Natural killer cell (primary cell): ENCODE data around the gene CXCR3. TPM values are rescaled to one million over a fixed set of nuclear protein-coding genes. Genes with fewer than 3 reads are reported as not detected.

Source experiments
- ATAC-seq, 3 donors: fragments of 150-1000 bp in 2 of 3; fragments of 200-7000 bp in 1 of 3; cut with Tn5 transposase; 1 replicate in 1 of 3; 2 replicates in 2 of 3; pipeline ENCODE4 v1.10.0; 2021; ENCODE audit warnings: mild to moderate bottlenecking in 2 of 3, moderate library complexity in 2 of 3
- DNase-seq, 2 donors: peaks; one replicate each; pipeline versions ENCODE4 v3.0.0 to v3.0.0-alpha.2; 2013 to 2021; ENCODE audit warnings: mixed read lengths in 1 of 2
- H3K27ac ChIP-seq: one replicate; pipeline ENCODE4 v1.5.1; 2013; ENCODE audit warnings: mild to moderate bottlenecking, low read length
- H3K27me3 ChIP-seq: one replicate; pipeline ENCODE4 v1.6.1; 2013; ENCODE audit warnings: low read length; ENCODE audit not compliant: control insufficient read depth, insufficient read depth
- H3K36me3 ChIP-seq: one replicate; pipeline ENCODE4 v1.6.1; 2013; ENCODE audit warnings: low read length; ENCODE audit not compliant: control insufficient read depth, insufficient read depth
- H3K4me1 ChIP-seq: one replicate; pipeline ENCODE4 v1.6.1; 2013; ENCODE audit warnings: low read length; ENCODE audit not compliant: control insufficient read depth, insufficient read depth
- H3K4me3 ChIP-seq: one replicate; pipeline ENCODE4 v1.5.1; 2013; ENCODE audit warnings: low read length
- H3K9me3 ChIP-seq: one replicate; pipeline ENCODE4 v1.6.1; 2013; ENCODE audit warnings: low read length; ENCODE audit not compliant: control insufficient read depth, insufficient read depth
- H3K27ac Mint-ChIP-seq, 2 donors: one replicate each; pipeline ENCODE4 v1.8.0; 2022; ENCODE audit warnings: mild to moderate bottlenecking in 2 of 2, mixed read lengths in 2 of 2, moderate library complexity in 1 of 2
- H3K27me3 Mint-ChIP-seq, 2 donors: one replicate each; pipeline ENCODE4 v1.8.0; 2022; ENCODE audit warnings: low read depth in 2 of 2, mixed read lengths in 2 of 2
- H3K36me3 Mint-ChIP-seq: one replicate; pipeline ENCODE4 v1.8.0; 2022; ENCODE audit warnings: mixed read lengths
- H3K4me1 Mint-ChIP-seq, 2 donors: one replicate each; pipeline ENCODE4 v1.8.0; 2022; ENCODE audit warnings: mixed read lengths in 2 of 2
- H3K4me3 Mint-ChIP-seq: one replicate; pipeline ENCODE4 v1.8.0; 2022; ENCODE audit warnings: mild to moderate bottlenecking, moderate library complexity, mixed read lengths
- H3K9me3 Mint-ChIP-seq, 2 donors: one replicate each; pipeline ENCODE4 v1.8.0; 2022; ENCODE audit warnings: mixed read lengths in 2 of 2
- WGBS: methylation state at CpG from one replicate; pipeline ENCODE4 v1.1.7; 2013; ENCODE audit warnings: missing lambda C conversion rate; ENCODE audit not compliant: insufficient coverage; 5-methylcytosine and 5-hydroxymethylcytosine counted together
- intact Hi-C: fragments of 100-400 bp; cut with micrococcal nuclease; formaldehyde crosslinking; loops from one replicate; pipeline ENCODE4 v1.14.2; 2022
- total RNA-seq, 4 donors: library from RNA; stranded (reverse); fragments of 120-200 nt in 1 of 4; gene quantifications; one replicate each; pipeline versions ENCODE4 v1.2.3 to v1.2.4, GENCODE V29; 2013 to 2022
- TF ChIP-seq, protein P1 (sequence below): fragments of 200-600 bp; IDR thresholded peaks from one replicate; pipeline ENCODE4 v1.8.0; 2022; ENCODE audit warnings: antibody characterized with exemption

The CXCR3 gene
- total RNA-seq, 3 donors from 2014 or later (not counting 1 experiment from before 2014, with no cell fraction given), result 8.7 to 15.9 (median 13.7) TPM

DNA sequence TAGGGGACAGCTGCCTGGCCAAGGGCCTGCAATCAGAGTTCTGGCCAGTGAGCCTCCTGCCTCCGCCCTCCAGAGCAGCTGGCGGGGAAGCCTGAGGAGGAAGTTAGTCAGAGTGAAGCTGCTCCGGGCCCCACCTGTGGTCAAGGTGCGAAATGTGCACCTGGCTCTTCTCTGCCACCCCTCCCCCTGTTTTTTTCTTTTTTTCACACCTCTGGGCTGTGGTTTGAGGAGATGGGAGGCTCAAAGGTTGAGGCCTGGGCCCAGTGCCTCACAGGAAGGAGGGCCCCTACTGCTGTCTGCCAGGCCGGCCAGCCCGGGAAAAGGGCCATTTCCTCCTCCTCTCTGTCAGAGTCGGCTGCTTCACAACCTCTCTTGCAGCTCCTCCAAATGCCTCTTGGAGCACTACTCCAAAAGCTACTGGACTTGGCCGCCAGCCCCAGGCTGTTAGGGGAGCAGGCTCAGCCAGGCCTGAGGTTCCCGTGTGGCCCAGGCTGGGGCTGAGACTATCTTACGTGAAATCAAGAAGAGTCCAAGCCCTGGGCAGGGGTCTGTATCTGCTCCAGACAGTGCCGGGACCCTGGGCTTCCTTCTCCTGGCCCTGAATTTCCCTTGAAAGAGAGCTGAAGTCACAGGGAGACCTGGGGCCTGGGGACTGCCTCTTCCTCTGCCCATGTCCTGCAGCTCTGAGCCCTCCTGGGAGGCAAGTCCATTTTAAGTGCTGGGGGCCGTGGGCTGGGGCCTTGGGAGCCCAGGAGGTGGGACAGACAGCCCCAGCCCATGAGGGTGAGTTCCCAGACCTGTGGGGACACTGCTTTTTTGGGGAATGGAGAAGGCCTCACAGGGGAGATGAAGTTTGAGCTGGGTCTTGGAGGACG, 4.5 kb upstream of the CXCR3 start:
- 14% methylated on average over 11 of the region's 13 CpGs for WGBS
- TF ChIP-seq, protein P1, sequence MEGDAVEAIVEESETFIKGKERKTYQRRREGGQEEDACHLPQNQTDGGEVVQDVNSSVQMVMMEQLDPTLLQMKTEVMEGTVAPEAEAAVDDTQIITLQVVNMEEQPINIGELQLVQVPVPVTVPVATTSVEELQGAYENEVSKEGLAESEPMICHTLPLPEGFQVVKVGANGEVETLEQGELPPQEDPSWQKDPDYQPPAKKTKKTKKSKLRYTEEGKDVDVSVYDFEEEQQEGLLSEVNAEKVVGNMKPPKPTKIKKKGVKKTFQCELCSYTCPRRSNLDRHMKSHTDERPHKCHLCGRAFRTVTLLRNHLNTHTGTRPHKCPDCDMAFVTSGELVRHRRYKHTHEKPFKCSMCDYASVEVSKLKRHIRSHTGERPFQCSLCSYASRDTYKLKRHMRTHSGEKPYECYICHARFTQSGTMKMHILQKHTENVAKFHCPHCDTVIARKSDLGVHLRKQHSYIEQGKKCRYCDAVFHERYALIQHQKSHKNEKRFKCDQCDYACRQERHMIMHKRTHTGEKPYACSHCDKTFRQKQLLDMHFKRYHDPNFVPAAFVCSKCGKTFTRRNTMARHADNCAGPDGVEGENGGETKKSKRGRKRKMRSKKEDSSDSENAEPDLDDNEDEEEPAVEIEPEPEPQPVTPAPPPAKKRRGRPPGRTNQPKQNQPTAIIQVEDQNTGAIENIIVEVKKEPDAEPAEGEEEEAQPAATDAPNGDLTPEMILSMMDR, result no peak
- Mint-ChIP-seq H3K4me3 (peak overlapping the region; percentile 83), H3K36me3 (no peaks in the 10 kb centered on the region), H3K4me1 (peaks cover 53 to 68% of the 10 kb centered on the region in 2 donors), H3K27ac (peak overlapping the region; percentile 91 to 93), H3K9me3 (no peaks in the 10 kb centered on the region), H3K27me3 (no peaks in the 10 kb centered on the region)
- ATAC-seq (peak; percentile 51 to 71 (median 63)), DNase-seq (peak; percentile 46 to 85)
- intact Hi-C loops, result loop anchor here (2.0 to 5.0 kb wide), 3 partner anchors 16 to 479 kb away; no protein-coding TSS in a partner anchor
- Histone ChIP-seq H3K27me3 (no peaks in the 10 kb centered on the region), H3K4me3 (no peak overlapping the region), H3K27ac (peak overlapping the region; percentile 95), H3K9me3 (no peaks in the 10 kb centered on the region), H3K4me1 (peaks cover 73% of the 10 kb centered on the region), H3K36me3 (no peaks in the 10 kb centered on the region)

GRCh38 chrX:71622032-71622575, 3.8 kb upstream of the CXCR3 start:
- Mint-ChIP-seq H3K36me3 (no peaks in the 10 kb centered on the region), H3K27me3 (no peaks in the 10 kb centered on the region), H3K27ac (peak overlapping the region; percentile 91 to 93), H3K4me1 (peaks cover 60 to 75% of the 10 kb centered on the region in 2 donors), H3K4me3 (peak overlapping the region; percentile 83), H3K9me3 (no peaks in the 10 kb centered on the region)
- WGBS, result 41% methylated on average over 6 of the region's 9 CpGs
- H3K9me3 ChIP-seq, result no peaks in the 10 kb centered on the region
- intact Hi-C loops, result loop anchor here (2.0 to 5.0 kb wide), 3 partner anchors 15 to 480 kb away; no protein-coding TSS in a partner anchor
- ATAC-seq (peak in 2 of 3 donors; percentile 6 to 15), DNase-seq (no peak)
- TF ChIP-seq, protein P1, result no peak
- H3K27ac ChIP-seq, result peak overlapping the region; percentile 95
- no peak overlapping the region for H3K4me3 ChIP-seq
- peaks cover 80% of the 10 kb centered on the region for H3K4me1 ChIP-seq
- no peaks in the 10 kb centered on the region for H3K27me3 ChIP-seq
- H3K36me3 ChIP-seq, result no peaks in the 10 kb centered on the region

DNA sequence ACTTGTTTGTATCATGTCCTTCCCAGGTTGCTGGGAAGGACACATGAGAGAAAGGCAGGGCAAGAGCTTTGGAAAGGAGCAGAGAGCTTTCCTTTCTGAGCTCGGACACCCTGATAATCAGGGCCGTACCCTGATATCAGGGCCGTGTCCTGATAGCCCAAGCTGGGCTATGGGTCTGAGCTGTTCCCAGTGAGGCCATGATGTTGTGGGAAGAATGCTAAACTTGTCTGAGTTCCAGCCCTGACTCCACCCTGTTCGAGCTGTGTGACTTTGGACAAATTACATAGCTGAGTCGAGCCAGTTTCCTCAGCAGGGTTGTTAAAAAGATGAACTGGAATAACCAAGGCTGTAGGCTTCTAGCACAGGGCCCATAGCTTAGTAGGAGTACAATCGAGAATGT, 3.3 kb upstream of the CXCR3 start:
- WGBS, result 79% methylated on average over 6 of the region's 6 CpGs
- no peaks in the 10 kb centered on the region for H3K36me3 ChIP-seq
- Mint-ChIP-seq H3K27ac (peak overlapping the region; percentile 91 to 93), H3K27me3 (no peaks in the 10 kb centered on the region), H3K9me3 (no peaks in the 10 kb centered on the region), H3K4me1 (peaks cover 65 to 80% of the 10 kb centered on the region in 2 donors), H3K4me3 (no peak overlapping the region), H3K36me3 (no peaks in the 10 kb centered on the region)
- DNase-seq (peak in 1 of 2 donors; percentile 26), ATAC-seq (no peak)
- peak overlapping the region; percentile 95 for H3K27ac ChIP-seq
- H3K27me3 ChIP-seq, result no peaks in the 10 kb centered on the region
- H3K9me3 ChIP-seq, result no peaks in the 10 kb centered on the region
- H3K4me3 ChIP-seq, result no peak overlapping the region
- TF ChIP-seq, protein P1, result no peak
- intact Hi-C loops, result loop anchor here (2.0 to 5.0 kb wide), 3 partner anchors 15 to 481 kb away; no protein-coding TSS in a partner anchor
- peaks cover 85% of the 10 kb centered on the region for H3K4me1 ChIP-seq
